Progenitor cell of endocrine pancreas (in vitro differentiated cells): ENCODE data around the gene SRRM4. TPM values are rescaled to one million over a fixed set of nuclear protein-coding genes. Genes with fewer than 3 reads are reported as not detected.

Source experiments
- DNase-seq: peaks from one replicate; pipeline ENCODE4 v3.0.0; 2021; ENCODE audit warnings: low spot score; ENCODE audit not compliant: unreplicated experiment
- H3K27ac Mint-ChIP-seq: 2 replicates; pipeline ENCODE4 v1.8.0; 2021; ENCODE audit warnings: mild to moderate bottlenecking, moderate library complexity, mixed read lengths
- H3K27me3 Mint-ChIP-seq: 2 replicates; pipeline ENCODE4 v1.8.0; 2021; ENCODE audit warnings: mixed read lengths
- H3K36me3 Mint-ChIP-seq: 2 replicates; pipeline ENCODE4 v1.8.0; 2022; ENCODE audit warnings: mixed read lengths; ENCODE audit not compliant: insufficient read depth
- H3K4me1 Mint-ChIP-seq: 2 replicates; pipeline ENCODE4 v1.8.0; 2021; ENCODE audit warnings: low read depth, mixed read lengths
- H3K4me3 Mint-ChIP-seq: 2 replicates; pipeline ENCODE4 v1.8.0; 2021; ENCODE audit warnings: low read depth, mild to moderate bottlenecking, moderate library complexity, mixed read lengths
- H3K9me3 Mint-ChIP-seq: 2 replicates; pipeline ENCODE4 v1.8.0; 2021; ENCODE audit warnings: low read depth, mixed read lengths
- CTCF ChIP-seq: fragments of 200-600 bp; sonication (generic); IDR thresholded peaks from one replicate; pipeline ENCODE4 v1.5.0; 2021; ENCODE audit warnings: antibody characterized with exemption, mild to moderate bottlenecking; ENCODE audit not compliant: unreplicated experiment
- total RNA-seq: library from RNA; stranded (reverse); gene quantifications from 2 replicates; pipeline ENCODE4 v1.2.1, GENCODE V29; 2021

SRRM4 gene
- total RNA-seq, 1 donor from 2014 or later, result 2.4 TPM

- H3K9me3 Mint-ChIP-seq, result peaks cover 9% of the 10 kb centered on the region
- no peaks in the 10 kb centered on the region for H3K36me3 Mint-ChIP-seq
- H3K4me1 Mint-ChIP-seq, result no peaks in the 10 kb centered on the region
- no peak overlapping the region for H3K27ac Mint-ChIP-seq
- DNase-seq, result no peak
- H3K4me3 Mint-ChIP-seq, result no peak overlapping the region
- H3K27me3 Mint-ChIP-seq, result no peaks in the 10 kb centered on the region
- TF ChIP-seq CTCF, result no peak
These were observed 149.2 kb downstream of the SRRM4 start for GRCh38 chr12:119130523-119130922.

GRCh38 chr12:119134284-119135072, 153.1 kb downstream of the SRRM4 start:
- Mint-ChIP-seq H3K27me3 (no peaks in the 10 kb centered on the region), H3K36me3 (peaks cover 5% of the 10 kb centered on the region), H3K4me1 (no peaks in the 10 kb centered on the region), H3K27ac (no peak overlapping the region), H3K9me3 (peaks cover 8% of the 10 kb centered on the region), H3K4me3 (no peak overlapping the region)
- DNase-seq, result no peak
- TF ChIP-seq CTCF, result no peak

GRCh38 chr12:119136811-119137410, 155.6 kb downstream of the SRRM4 start:
- no peaks in the 10 kb centered on the region for H3K9me3 Mint-ChIP-seq
- H3K27ac Mint-ChIP-seq, result no peak overlapping the region
- DNase-seq, result no peak
- H3K4me1 Mint-ChIP-seq, result no peaks in the 10 kb centered on the region
- no peak overlapping the region for H3K4me3 Mint-ChIP-seq
- H3K27me3 Mint-ChIP-seq, result peaks cover 4% of the 10 kb centered on the region
- H3K36me3 Mint-ChIP-seq, result peaks cover 9% of the 10 kb centered on the region
- TF ChIP-seq CTCF, result no peak

- no peak overlapping the region for H3K27ac Mint-ChIP-seq
These were observed 158.1 kb downstream of the SRRM4 start for GRCh38 chr12:119139448-119139847.

GRCh38 chr12:119145367-119145766, 164.0 kb downstream of the SRRM4 start:
- peaks cover 8% of the 10 kb centered on the region for H3K27me3 Mint-ChIP-seq
- H3K9me3 Mint-ChIP-seq, result no peaks in the 10 kb centered on the region
- DNase-seq, result no peak
- no peak for TF ChIP-seq CTCF
- H3K36me3 Mint-ChIP-seq, result peaks cover 8% of the 10 kb centered on the region
- H3K4me1 Mint-ChIP-seq, result no peaks in the 10 kb centered on the region
- no peak overlapping the region for H3K27ac Mint-ChIP-seq
- H3K4me3 Mint-ChIP-seq, result no peak overlapping the region

More at GRCh38 chr12:119139448-119139847, 158.1 kb downstream of the SRRM4 start:
- H3K4me1 Mint-ChIP-seq, result no peaks in the 10 kb centered on the region
- no peaks in the 10 kb centered on the region for H3K9me3 Mint-ChIP-seq
- peaks cover 4% of the 10 kb centered on the region for H3K27me3 Mint-ChIP-seq
- no peak for DNase-seq
- TF ChIP-seq CTCF, result no peak
- peaks cover 10% of the 10 kb centered on the region for H3K36me3 Mint-ChIP-seq
- H3K4me3 Mint-ChIP-seq, result no peak overlapping the region
